Measurements from ENCODE around the gene HDAC7.

- TF ChIP-seq ZC3H10 (CRISPR knock-in tag; IDR thresholded peaks at IDR 0.05) (no peak), RARB (CRISPR knock-in tag; IDR thresholded peaks at IDR 0.05) (no peak), ZNF8 (CRISPR knock-in tag; IDR thresholded peaks at IDR 0.05) (no peak), ARNTL (CRISPR knock-in tag; IDR thresholded peaks at IDR 0.05; ENCODE audit: borderline replicate concordance, low read depth) (no peak), PATZ1 (CRISPR knock-in tag; IDR thresholded peaks at IDR 0.05; ENCODE audit: borderline replicate concordance) (no peak), ZNF565 (CRISPR knock-in tag; conservative IDR thresholded peaks at IDR 0.05; ENCODE audit: low read depth) (no peak), OSR1 (CRISPR knock-in tag; IDR thresholded peaks at IDR 0.05) (no peak), ZFP30 (CRISPR knock-in tag; IDR thresholded peaks at IDR 0.05) (no peak), TOX (CRISPR knock-in tag; IDR thresholded peaks at IDR 0.05; ENCODE audit: borderline replicate concordance) (no peak)
Measured at GRCh38 chr12:47862881-47863280, 43.2 kb upstream of the HDAC7 start.
